NCI-H2171 treated with DMSO at 0.1 percent for 48 hours (cell line): Measurements from ENCODE around the gene CTLA4.

ENCODE experiments used
- DNase-seq: peaks from one replicate; lab custom pipeline; 2025; lab: John Stamatoyannopoulos, UW

The CTLA4 gene

GRCh38 chr2:203867561-203868200, at the start of gene CTLA4:
TSS of gene CTLA4 (plus strand) at chr2:203867771. CDS start at chr2:203867943, 172 bp downstream.
- no peak for DNase-seq

- no peak for DNase-seq
Measured at GRCh38 chr2:203818656-203819055, 48.9 kb upstream of the CTLA4 start.

DNA sequence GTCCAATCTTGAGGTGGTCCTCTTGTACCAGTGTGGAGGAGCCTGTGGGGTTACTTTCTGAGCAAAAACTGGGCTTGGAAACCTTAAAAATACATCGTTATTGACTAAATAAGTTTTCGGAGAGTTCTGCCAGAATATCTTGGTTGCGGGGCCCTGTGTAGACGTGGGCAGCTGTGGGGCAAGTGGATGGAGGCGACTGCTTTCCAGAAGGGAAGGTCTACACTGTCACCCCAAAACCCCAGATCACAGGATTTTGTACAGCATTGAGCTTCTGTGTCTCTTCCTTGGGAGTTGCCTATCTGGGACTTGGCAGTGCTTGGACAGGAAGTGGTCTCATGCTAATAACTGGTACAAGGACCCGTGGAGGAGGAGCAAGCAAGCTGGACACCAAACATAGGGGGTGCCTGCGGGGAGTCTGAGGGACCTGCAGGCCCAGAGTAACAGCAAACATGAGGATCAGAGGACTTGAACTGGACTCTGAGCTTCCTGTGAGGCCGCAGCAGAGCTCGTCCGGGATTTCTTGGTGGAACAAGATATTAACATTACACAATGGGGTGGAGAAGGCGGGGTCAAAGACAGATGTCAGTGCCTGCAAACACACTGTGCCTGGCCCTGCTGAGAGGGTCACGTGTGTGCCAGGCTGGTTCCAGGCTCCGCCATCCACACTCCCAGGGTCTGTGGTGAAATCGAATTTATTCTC, 48.0 kb upstream of the CTLA4 start:
- DNase-seq, result no peak

- DNase-seq, result no peak
Measured at GRCh38 chr2:203820969-203821368, 46.6 kb upstream of the CTLA4 start.

DNA sequence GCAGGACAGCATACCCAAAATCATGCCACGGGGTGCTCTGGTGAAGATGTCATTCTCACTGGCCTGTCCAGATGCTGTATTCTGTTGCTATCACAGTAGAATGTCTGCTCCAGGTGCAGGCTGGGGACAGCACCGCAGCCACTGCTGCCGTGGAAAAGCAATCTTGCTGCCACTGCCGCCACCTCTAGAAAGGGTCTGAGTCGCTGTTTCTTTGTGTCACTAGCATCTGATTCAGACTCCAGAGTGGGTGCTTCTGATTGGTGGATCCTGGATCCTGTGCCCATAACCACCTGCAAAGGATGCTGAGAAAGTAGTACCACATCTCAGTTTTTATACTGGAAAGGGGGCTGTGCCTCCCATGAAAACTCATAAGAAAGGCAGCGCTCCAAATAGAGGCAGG, 45.3 kb upstream of the CTLA4 start:
- DNase-seq, result no peak

DNA sequence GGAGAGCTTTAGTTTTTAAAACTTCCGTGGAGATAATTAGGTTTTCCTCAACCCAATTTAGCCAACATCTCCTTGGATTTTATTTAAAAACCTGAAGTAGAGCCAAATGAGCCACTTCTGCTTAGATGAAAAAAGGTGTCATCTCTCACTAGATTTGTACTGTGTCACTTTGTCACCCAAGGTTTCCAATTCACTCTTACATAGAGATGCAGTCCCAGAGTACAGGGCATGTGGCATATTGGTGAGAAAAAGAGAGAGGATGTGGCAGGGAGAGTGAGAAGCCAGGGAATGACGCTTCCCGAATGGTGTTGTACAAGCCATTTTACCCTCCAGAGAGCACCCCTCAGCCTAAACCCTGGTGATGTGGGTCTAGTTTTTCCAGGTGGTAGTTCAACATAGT, 44.4 kb upstream of the CTLA4 start:
- DNase-seq, result no peak

- no peak for DNase-seq
Measured at GRCh38 chr2:203824057-203824456, 43.5 kb upstream of the CTLA4 start.

GRCh38 chr2:203824603-203825002, 43.0 kb upstream of the CTLA4 start:
- DNase-seq, result no peak

DNA sequence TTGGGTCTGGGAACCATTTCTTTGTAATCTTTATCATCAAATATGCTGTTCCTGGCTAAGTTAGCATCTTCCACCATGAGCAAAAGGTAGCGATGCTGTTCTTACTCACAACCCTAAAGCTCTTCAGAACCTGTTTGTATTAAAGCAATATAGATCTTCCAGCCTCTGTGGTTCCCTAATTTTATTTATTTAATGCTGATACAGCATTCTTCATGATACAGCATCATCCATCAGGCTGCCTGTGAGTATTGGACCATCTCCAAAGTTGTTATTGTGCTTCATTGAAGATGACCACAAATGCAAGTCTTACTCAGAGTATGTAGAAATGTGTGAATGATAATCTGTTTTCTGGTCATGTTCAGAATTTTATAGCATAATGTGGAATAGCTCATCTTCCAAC, 40.9 kb upstream of the CTLA4 start:
- no peak for DNase-seq

GRCh38 chr2:203830304-203831055, 37.1 kb upstream of the CTLA4 start:
- no peak for DNase-seq

GRCh38 chr2:203835420-203835819, 32.2 kb upstream of the CTLA4 start:
- no peak for DNase-seq

DNA sequence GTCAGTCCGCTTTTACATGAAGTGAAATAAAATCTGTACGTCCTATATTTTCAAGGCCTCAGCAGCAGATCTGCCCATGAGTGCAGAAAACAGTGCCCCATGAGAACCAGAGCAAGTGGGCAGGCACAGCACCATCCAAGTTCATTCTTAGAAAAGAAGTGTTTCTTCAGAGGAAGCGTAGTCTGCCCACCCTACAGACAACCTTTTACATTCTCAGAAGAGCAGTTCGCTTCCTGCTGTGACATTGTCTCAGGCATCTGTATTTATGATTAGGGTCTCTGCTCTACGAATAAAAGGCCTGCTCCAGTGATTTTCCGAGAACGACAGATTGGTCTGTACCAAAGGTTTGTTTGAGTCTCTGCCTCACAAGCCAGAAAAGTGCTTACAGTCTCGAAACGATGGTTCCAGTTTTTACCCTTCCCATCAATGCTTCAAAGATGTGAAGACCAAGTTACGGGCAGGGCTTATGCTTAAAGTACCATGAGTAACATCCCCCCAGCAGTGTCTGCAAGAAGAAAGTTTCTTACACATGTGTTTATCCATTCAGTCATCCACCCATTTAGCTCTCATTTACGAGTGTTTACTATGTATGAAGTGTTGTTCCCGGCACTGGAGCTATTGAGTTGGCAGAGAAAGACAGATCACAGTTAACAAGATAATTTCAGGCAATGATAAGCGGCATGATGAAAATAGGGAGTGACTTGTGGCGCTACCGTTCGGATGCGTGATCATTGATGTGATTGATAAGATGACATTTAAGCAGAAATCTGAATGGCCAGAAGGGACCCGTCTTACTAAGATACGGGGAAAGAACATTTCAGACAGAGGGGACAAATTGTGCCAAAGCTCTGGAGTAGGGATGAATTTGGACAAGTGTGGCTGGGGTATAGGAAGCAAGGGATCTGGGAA, 31.4 kb upstream of the CTLA4 start:
- DNase-seq, result no peak

- no peak for DNase-seq
Measured at GRCh38 chr2:203840655-203841205, 26.8 kb upstream of the CTLA4 start.

GRCh38 chr2:203841654-203842053, 25.9 kb upstream of the CTLA4 start:
- DNase-seq, result no peak

- no peak for DNase-seq
Measured at GRCh38 chr2:203842373-203842772, 25.2 kb upstream of the CTLA4 start.

- no peak for DNase-seq
Measured at GRCh38 chr2:203846490-203847105, 21.0 kb upstream of the CTLA4 start.

DNA sequence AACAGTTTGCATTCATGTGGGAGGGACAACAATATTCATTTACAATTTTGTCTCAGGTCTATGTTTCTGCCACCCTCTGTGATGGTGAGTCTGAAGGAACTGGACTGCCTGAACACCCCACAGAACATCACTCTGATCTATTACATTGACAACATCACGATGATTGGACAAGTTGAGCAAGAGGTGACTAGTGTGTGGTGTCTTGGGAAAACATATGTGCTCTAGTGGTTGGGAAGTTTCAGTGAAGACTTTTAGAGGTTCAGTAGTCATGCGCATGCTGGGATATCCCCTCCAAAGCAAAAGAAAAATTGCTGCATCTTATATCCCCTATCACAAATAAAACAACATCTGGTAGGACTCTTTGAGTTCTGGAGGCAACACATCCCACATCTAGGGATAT, 18.6 kb upstream of the CTLA4 start:
- no peak for DNase-seq

GRCh38 chr2:203852760-203853159, 14.8 kb upstream of the CTLA4 start:
- no peak for DNase-seq

DNA sequence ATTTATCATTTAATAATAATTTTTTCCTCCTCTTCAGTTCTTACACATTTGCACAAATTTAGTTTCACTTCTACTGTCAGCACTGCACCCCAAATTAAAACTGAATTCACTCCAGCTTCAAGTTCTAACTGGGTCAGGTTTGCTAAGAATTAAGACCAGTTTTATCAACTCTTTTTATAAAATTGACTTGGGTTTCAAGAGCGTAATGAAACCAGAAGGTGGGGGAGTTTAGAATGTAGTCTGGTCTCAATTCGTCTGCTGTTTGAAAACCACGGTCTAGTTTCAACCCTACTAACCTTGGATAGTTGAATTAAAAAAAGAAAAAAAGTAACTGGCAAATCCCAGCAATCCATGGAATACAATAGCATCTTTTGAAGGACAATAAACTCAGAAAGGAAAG, 14.3 kb upstream of the CTLA4 start:
- no peak for DNase-seq

DNA sequence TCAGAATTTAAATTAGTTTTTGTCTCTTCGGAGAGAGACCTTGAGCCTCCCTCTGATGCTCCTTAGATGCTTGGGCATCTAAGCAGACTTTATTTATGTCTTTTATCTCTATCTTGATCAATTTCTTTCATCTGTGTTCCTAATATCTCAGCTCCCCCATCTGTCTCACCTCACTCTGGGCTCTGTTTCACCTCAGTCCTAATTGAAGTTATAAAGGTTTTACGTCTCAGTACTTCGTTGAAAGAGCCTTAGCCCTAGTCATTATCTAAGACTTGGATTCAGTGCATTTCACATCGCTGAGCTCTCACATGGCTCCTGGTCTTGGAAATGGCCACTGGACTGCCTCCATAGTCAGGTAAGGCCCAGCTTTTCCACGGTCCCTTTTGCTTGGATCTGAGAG, 13.8 kb upstream of the CTLA4 start:
- no peak for DNase-seq

GRCh38 chr2:203855274-203855673, 12.3 kb upstream of the CTLA4 start:
- DNase-seq, result no peak
